Esophagus muscularis mucosa (tissue), 4 donors: ENCODE results near the gene LCE3C. TPM values are rescaled to one million over a fixed set of nuclear protein-coding genes. Genes with fewer than 3 reads are reported as not detected.

Experiments used
- DNase-seq: peaks from one replicate; pipeline ENCODE4 v3.0.0-alpha.2; 2017; ENCODE audit errors: extremely low spot score
- H3K27ac ChIP-seq, 4 donors: fragments of 200-600 bp; sonication (generic); replicated peaks in 1 of 4; 1 replicate in 3 of 4; 2 replicates in 1 of 4; pipeline ENCODE4 v1.5.1; 2016 to 2019; ENCODE audit warnings: mild to moderate bottlenecking in 1 of 4
- H3K27me3 ChIP-seq, 4 donors: fragments of 200-600 bp; sonication (generic); one replicate each; pipeline versions ENCODE4 v1.5.1 to v1.6.0; 2016 to 2019
- H3K36me3 ChIP-seq, 4 donors: fragments of 200-600 bp; sonication (generic); one replicate each; pipeline ENCODE4 v1.5.1; 2016 to 2019
- H3K4me1 ChIP-seq, 4 donors: fragments of 200-600 bp; sonication (generic); one replicate each; pipeline ENCODE4 v1.5.1; 2016 to 2019
- H3K4me3 ChIP-seq, 4 donors: fragments of 200-600 bp; sonication (generic); 1 replicate in 2 of 4; 2 replicates in 2 of 4; pipeline ENCODE4 v1.5.1; 2016 to 2019; ENCODE audit warnings: mild to moderate bottlenecking in 4 of 4, moderate library complexity in 1 of 4
- H3K9me3 ChIP-seq, 4 donors: fragments of 200-600 bp; sonication (generic); 1 replicate in 3 of 4; 2 replicates in 1 of 4; pipeline ENCODE4 v1.5.1; 2016 to 2019
- EP300 ChIP-seq: sonication (generic); formaldehyde crosslinking; IDR thresholded peaks from one replicate; pipeline ENCODE4 v1.6.1; 2017; ENCODE audit warnings: antibody characterized with exemption
- POLR2A ChIP-seq: fragments of 450-650 bp; IDR thresholded peaks from one replicate; pipeline ENCODE4 v1.6.1; 2017; ENCODE audit warnings: antibody characterized with exemption, moderate library complexity, mild to moderate bottlenecking, low read depth
- POLR2AphosphoS5 ChIP-seq, 2 donors: sonication (generic); formaldehyde crosslinking; IDR thresholded peaks; one replicate each; pipeline ENCODE4 v1.6.1; 2017; ENCODE audit warnings: antibody characterized with exemption in 2 of 2
- WGBS: methylation state at CpG from one replicate; pipeline ENCODE4 v1.1.5; 2018; 5-methylcytosine and 5-hydroxymethylcytosine counted together
- intact Hi-C: fragments of 100-400 bp; cut with DNase I; formaldehyde crosslinking; loops from one replicate; pipeline ENCODE4 v1.15.1; 2023
- total RNA-seq, 4 donors: library from RNA; depleted of rRNA; stranded (reverse); fragments of >200 nt; gene quantifications; one replicate each; pipeline versions ENCODE4 v1.1.0 to v1.2.1, GENCODE V29; 2016
- TF ChIP-seq, protein P1 (sequence below), 3 experiments: fragments of 200-600 bp in 2 of 3; fragments of 450-650 bp in 1 of 3; sonication (generic) in 2 of 3; IDR thresholded peaks; one replicate each; pipeline ENCODE4 v1.5.1; 2017 to 2019; ENCODE audit warnings: antibody characterized with exemption in 3 of 3, mild to moderate bottlenecking in 2 of 3, moderate library complexity in 1 of 3

LCE3C gene
- total RNA-seq, 4 donors from 2014 or later, result not detected

DNA sequence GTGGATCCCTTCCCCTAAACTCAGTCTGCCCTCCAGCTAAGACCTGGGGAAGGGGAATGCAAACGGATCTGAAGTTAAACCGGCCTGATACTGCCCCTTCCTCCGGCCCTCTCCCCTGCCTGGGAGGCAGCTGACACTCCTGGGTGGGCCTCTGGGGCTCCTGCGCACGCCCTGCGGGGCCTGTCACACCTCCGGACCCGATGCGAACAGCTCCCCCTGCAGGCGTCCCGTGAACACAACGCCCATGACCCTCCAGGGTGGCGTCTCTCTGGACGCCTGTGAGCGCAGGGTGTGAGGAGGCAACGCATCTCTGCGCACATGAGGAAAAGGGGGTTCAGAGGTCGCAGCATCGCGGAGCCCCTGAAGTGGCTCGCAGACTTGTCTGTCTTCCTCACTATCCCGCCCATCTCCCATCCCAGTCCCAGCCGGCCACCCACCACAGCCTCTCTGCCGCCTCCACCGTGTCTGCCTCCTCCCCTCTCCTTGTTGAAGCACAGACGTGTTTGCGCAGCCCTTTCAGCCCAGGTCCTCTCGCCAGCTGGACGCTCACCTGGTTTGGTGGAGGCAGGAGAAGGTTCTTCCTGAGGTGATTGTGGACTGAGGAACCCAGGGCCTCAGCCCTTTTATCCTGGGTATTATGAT is 23.3 kb downstream of the LCE3C start:
- peaks cover 0 to 19% (median 14%) of the 10 kb centered on the region in 4 donors for H3K9me3 ChIP-seq
- intact Hi-C loops, result no loop called here
- H3K36me3 ChIP-seq, result no peaks in the 10 kb centered on the region
- no peaks in the 10 kb centered on the region for H3K4me1 ChIP-seq
- peak; percentile 31 for DNase-seq
- H3K27ac ChIP-seq, result no peak overlapping the region
- WGBS, result 32% methylated on average over 15 of the region's 29 CpGs
- no peak overlapping the region for H3K4me3 ChIP-seq
- peaks cover 0 to 14% (median 0%) of the 10 kb centered on the region in 4 donors for H3K27me3 ChIP-seq
- TF ChIP-seq EP300 (no peak), POLR2AphosphoS5 (IDR thresholded peaks at IDR 0.05) (no peak), POLR2A (no peak)
- TF ChIP-seq, protein P1, sequence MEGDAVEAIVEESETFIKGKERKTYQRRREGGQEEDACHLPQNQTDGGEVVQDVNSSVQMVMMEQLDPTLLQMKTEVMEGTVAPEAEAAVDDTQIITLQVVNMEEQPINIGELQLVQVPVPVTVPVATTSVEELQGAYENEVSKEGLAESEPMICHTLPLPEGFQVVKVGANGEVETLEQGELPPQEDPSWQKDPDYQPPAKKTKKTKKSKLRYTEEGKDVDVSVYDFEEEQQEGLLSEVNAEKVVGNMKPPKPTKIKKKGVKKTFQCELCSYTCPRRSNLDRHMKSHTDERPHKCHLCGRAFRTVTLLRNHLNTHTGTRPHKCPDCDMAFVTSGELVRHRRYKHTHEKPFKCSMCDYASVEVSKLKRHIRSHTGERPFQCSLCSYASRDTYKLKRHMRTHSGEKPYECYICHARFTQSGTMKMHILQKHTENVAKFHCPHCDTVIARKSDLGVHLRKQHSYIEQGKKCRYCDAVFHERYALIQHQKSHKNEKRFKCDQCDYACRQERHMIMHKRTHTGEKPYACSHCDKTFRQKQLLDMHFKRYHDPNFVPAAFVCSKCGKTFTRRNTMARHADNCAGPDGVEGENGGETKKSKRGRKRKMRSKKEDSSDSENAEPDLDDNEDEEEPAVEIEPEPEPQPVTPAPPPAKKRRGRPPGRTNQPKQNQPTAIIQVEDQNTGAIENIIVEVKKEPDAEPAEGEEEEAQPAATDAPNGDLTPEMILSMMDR (IDR thresholded peaks at IDR 0.05), result no peak

DNA sequence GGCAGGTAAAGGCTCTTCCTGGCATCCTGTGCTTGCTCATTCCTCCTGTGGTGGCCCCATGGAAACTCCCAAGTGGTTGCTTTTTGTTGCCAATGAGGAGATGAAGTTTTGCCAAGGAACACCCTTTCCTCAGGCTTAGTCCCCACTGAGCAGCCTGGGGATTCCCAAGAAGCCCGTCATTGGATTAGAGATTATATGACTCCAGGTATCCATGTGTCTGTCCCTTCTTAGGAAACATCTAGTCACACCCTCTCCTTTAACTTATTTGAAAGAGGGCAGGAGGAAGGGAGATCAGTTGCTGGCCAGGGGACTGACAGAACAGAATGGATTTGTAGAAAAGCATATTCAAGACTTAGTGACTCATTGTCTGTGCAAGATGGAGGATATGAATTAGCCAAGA is 26.7 kb downstream of the LCE3C start:
- H3K4me1 ChIP-seq, result no peaks in the 10 kb centered on the region
- no peak overlapping the region for H3K27ac ChIP-seq
- intact Hi-C loops, result no loop called here
- H3K36me3 ChIP-seq, result no peaks in the 10 kb centered on the region
- TF ChIP-seq POLR2A, result no peak
- TF ChIP-seq, protein P1 (IDR thresholded peaks at IDR 0.05), result no peak
- TF ChIP-seq POLR2AphosphoS5 (IDR thresholded peaks at IDR 0.05), result no peak
- no peak for TF ChIP-seq EP300
- H3K9me3 ChIP-seq, result peaks cover 0 to 4% (median 2%) of the 10 kb centered on the region in 4 donors
- WGBS, result 57% methylated on average over 1 of the region's 1 CpG
- DNase-seq, result peak; percentile 53
- H3K4me3 ChIP-seq, result no peak overlapping the region
- peaks cover 0 to 21% (median 0%) of the 10 kb centered on the region in 4 donors for H3K27me3 ChIP-seq

DNA sequence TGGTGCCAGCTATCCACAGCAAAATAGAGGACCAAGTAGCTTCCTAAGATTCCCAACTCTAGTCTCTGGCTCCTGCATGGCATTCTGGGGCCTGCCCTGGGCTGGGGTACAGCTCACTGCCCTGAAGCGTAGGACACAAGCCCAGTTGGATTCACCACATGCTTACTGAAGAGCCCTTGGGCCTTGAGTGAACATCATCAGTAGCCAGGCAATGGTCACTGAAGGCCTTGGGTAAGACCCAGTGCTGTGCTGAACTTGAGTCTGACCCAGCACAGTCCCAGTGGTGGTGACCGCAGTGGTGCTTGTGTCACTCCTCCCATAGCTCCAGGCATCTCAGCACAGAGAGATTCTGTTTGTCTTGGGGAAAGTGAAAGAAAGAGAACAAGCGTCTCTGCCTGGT is 30.6 kb downstream of the LCE3C start:
- WGBS, result 75% methylated on average over 3 of the region's 3 CpGs
- peak; percentile 70 for DNase-seq
- TF ChIP-seq EP300 (no peak), POLR2A (no peak), POLR2AphosphoS5 (IDR thresholded peaks at IDR 0.05) (no peak)
- TF ChIP-seq, protein P1 (IDR thresholded peaks at IDR 0.05), result no peak
- no peaks in the 10 kb centered on the region for H3K4me1 ChIP-seq
- peaks cover 0 to 7% (median 0%) of the 10 kb centered on the region in 4 donors for H3K27me3 ChIP-seq
- intact Hi-C loops, result no loop called here
- peaks cover 0 to 14% (median 2%) of the 10 kb centered on the region in 4 donors for H3K9me3 ChIP-seq
- no peaks in the 10 kb centered on the region for H3K36me3 ChIP-seq
- no peak overlapping the region for H3K4me3 ChIP-seq
- H3K27ac ChIP-seq, result no peak overlapping the region

DNA sequence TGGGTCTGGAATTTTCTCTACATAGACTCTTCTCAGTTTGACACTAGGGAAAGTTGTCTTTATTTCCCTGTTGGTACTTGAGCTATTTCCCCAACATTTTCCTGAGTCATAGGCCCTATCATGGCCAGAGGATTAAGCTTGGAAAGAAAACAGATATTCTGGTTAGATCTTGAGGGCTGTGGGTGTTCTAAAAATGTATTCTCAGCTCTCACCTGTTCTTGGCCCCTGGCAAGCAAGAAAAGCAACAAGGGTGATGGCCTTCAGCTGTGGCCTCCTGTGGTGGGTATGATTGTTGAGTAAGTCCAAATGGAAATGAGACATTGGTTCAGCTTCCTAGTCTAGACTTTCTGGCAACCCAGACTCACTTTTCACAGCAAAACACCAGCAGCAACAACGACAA is 40.3 kb downstream of the LCE3C start:
- WGBS, result 73% methylated on average over 1 of the region's 1 CpG
- DNase-seq, result peak; percentile 31
- Histone ChIP-seq H3K4me3 (no peak overlapping the region), H3K9me3 (peaks cover 0 to 6% (median 0%) of the 10 kb centered on the region in 4 donors), H3K27ac (no peak overlapping the region), H3K36me3 (no peaks in the 10 kb centered on the region), H3K27me3 (no peaks in the 10 kb centered on the region), H3K4me1 (no peaks in the 10 kb centered on the region)
- TF ChIP-seq, protein P1 (IDR thresholded peaks at IDR 0.05), result no peak
- TF ChIP-seq POLR2AphosphoS5 (IDR thresholded peaks at IDR 0.05), result no peak
- no peak for TF ChIP-seq POLR2A
- no peak for TF ChIP-seq EP300
- intact Hi-C loops, result no loop called here
